HG02938 (cell line): ENCODE results near the gene STXBP6.

Source experiments
- ATAC-seq: cut with Tn5 transposase; IDR thresholded peaks from one replicate; pipeline ENCODE4 v1.9.1; 2021; ENCODE audit warnings: mild to moderate bottlenecking, moderate library complexity; ENCODE audit not compliant: unreplicated experiment

Gene STXBP6

DNA sequence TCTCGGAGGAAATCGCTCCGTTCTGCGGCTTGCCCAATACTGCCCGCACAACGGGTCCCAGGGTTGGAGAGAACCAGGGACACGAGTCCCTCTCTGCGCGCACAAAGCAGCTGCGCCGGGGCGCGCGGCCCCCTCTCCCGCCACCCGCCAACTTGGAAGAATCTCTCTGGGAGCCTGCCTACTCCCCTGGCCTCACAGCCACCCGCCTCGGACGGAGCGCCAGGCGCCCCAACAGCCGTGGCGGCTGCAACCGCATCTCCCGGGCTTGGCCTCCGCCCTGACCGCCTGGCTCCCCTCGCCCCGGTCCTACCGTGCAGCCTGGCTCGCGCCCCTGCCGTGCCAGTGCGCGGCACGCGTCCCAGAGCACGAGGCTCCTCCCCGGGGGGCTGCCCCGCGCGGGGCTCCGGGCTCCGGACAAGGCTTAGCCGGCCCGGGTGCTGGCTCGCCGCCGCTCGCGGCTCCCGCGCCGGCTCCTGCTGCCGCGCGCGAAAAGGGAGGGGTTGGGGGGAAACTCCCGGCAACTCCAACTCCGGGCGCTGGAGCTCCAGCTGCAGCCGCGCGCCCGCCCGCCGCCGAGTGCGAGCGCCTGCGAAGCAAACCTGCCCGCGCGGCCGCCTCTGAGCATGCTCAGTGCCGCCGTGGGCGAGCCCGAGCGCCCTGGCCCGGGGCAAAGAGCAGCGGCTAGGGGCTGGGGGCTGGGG is at the start of gene STXBP6:
TSS of gene STXBP6 (minus strand) at position 580 of the 701 bp plus-strand sequence. CDS start 75,329 bp downstream, outside the sequence.
- ATAC-seq = peak; percentile 55

DNA sequence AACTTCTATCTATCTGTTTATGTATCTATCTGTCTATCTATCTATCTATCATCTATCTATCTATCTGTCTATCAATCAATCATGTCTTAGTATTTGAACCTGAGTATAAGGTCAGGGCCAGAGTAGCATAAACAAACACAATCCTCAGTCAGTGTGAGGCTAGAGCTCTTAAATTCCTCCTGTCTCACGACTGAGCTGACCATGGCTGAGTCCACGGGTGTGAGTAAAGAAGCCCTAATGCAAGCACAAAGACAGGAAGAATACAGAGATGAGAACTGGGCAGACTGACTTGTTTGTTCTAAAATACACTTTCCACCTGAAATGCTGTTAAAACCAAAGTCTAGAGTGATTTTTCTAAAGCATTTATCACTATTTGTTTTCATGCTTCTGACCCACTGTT is 47.2 kb upstream of the STXBP6 start:
- no peak for ATAC-seq

DNA sequence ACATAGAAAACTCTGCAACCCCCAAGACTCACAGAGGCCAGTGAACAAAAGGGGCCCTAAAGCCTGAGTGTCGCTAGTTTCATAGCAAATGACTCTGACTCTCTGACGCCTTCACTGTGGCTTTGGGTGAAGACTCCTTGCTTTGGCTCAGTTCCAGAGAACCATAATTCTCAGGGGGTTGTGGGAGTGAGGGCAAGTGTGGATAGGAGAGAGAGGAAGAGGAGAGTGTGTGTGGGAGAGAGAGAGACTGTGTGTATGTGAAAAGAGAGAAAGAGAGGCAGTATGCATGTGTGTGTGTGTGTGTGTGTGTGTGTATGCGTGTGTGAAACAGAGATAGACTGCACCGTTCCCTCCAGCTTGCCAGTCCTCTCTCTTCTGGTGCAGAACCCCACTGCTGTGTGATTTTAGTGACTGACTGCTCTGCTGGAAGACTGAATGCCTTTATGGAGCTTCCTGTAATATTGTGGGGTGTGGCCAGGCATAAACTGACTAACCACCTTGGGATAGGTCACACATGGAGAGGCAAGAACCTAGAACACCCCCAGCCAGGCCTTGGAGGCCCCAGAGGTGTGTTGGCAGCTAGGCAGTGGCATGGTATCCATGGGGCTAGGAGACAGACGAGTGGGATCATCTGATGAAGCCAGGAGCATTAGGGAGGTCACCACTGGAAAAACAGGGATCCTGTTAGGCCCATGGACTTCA is 45.9 kb upstream of the STXBP6 start:
- ATAC-seq = no peak

DNA sequence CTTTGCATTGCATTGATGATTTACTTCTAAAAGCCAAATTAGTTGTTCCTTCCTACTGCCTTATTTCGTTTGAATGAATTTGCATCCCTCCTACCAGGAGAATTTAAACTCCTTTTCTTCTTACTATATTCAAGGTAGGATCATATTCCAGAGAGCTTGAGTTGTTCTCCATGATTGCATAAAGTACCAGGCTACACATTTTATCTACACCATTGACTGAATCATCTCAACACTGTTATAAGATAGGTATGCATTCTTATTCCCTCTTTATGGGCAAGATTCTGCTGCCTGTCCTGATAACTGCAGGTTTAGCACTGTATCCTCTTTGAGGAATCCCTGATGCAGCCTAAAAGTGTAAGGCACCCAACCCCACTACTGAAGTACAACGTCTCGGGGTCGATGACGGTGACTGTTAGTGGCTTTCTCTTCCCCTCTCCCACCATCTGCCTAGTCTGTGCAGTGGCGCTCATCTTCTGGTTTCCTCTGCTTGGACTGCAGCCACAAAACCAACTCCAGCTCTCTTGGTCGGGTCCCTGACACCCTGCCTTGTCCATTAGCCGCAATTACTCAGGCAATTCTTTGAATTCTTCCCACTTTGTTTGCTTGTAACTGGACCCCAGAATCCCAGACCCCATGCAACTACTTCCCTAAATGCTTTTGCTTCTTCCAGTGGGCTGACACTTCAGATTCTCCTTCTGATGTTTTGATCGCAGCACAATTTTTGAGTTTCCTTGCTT is 44.4 kb upstream of the STXBP6 start:
- ATAC-seq = no peak

DNA sequence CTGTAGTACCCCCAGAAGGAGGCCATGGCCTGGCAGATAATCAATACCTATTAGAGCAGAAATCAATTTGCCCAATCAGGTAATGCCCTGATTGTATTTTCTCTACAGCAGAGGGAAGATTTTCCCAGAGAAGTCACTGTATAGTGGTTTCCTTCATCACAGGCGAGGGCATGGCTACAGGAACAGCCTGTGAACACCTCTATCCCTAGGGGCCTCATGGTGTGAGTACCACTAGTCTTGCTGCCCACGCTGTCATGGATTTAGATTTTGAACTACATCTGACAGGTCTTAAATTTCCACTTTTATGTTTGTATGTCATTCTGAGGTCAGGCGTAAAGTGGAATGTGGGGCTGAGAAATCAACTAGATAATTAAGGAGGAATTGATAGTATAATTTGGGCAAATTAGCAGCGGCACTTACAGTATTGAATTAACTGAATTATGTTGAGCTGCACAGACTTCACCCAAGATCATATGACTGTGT is 42.4 kb upstream of the STXBP6 start:
- no peak for ATAC-seq

DNA sequence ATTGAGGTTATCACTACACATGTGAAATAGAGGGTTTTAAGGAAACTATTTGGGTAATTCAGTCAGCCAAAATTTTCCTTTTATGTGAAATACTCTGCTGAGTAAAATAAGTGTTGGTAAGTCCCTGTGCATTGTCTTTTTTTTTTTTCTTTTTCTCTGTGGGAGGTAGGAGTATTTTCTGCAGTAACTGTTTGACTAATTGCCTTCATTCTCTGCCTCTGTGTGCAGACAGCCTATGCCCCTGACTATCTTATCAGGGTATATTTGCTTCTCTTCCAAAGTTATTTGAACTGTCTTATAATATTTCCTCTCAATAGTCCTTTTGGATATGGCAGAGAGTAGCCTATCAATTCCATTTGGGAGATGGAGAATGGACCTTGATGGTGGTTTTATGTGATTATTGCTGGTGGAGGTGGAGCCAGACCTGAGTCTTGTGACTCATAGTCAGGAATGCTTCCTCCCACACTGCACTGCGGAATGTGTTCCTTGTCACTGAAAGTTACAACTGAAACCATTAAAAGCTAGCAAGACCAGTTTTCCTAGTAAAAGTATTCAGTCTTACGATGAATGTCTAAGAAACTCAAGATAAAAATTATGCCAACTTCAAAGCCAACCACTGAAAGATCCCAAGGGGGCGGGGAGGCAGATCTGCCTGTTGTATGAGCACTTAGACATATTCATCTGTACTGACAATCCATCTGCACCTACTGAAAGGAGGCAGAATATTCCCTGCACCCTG is 40.9 kb upstream of the STXBP6 start:
- ATAC-seq = no peak

DNA sequence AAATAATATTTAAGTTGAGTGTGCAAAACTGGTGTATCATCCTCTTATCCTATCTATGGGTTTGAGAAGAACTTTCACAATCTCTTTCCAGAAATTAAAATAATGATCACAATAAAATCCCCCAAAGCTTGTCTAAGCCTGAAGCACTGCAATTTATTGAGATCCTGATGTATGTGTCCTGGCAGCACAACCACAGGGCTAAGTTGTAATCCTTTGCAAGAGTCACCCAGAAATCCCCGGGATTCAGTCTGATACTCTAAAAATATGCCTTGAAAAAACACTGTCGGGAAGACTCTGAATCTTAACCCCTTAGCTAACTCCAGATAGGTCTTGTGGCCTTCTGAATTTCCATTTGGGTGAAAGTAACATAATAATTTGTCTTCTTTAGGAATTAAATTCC is 40.3 kb upstream of the STXBP6 start:
- ATAC-seq = no peak

DNA sequence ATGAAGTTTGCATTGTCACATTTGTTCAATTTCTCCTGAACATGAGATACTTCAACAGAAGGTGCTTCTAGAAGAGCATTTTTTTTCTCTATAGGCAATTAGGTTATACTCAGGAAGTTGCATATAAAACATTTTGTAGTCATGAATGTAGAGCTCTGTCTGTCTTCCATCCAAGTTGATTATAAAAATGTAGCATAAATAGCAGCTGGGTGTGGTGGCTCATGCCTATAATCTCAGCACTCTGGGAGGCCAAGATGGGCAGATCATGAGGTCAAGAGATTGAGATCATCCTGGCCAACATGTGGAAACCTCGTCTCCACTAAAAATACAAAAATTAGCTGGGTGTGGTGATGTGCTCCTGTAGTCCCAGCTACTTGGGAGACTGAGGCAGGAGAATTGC is 39.5 kb upstream of the STXBP6 start:
- no peak for ATAC-seq

DNA sequence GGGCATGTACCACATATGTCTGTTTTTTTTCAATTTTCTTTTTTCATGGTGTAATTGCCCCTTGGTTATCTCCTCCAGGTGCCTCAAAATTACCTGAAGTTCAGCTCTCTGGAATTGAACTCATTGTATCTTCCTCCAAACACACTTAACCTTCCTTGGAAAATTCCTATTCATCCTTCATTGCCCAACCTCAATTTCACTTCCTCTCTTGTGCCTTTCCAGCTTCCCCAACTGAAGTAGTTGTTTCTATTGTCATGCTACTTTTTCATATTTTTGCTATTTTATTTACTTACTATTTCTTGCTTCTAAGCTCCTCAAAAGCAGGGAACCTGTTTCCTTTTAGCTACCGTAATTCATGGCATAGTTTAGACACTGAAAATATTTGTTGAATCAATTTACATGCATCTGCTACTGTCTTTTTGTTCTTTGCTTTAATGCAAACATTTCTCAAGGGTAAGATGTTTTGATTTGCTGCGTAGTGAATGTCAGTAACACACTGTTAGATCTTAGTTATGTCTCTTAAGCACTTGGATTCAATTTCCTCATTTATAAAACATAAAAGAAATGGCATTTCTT is 37.0 kb upstream of the STXBP6 start:
- ATAC-seq = no peak

DNA sequence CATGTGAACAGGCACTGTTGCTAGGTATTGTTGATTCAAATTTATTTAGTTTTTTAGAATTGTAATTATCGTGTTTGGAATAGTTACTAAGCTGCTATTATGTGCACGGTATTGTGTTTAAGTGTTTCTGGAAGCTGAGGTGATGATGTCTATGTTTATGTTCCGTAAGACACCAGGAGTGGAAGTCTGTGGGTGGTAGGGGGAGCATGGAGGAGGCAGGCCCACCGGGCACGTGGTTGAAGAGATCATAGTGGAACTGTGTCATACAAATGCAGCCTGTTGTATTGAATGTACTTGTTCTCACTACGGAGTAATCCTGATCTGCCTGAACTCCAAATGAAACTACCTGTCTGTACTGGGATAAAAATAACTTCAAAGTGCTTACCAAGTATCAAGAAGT is 36.1 kb upstream of the STXBP6 start:
- no peak for ATAC-seq

DNA sequence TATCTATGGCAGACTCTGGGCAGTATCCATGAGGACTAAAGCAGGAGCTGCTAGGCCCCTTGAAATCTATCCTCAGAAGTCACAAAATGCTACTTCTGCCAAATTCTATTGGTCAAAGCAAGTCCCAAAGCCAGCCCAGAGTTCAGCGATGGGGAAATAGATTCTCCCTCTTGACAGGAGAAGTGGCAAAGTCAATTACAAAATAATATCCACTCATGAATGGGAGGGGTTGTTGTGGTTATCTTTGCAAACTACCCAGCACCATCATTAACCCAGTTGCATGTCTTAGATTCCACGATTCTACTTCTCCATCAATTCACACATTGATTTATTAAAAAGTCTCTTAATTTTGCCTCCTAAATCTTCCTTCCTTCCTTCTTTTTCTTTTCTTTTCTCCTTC is 30.7 kb upstream of the STXBP6 start:
- no peak for ATAC-seq

DNA sequence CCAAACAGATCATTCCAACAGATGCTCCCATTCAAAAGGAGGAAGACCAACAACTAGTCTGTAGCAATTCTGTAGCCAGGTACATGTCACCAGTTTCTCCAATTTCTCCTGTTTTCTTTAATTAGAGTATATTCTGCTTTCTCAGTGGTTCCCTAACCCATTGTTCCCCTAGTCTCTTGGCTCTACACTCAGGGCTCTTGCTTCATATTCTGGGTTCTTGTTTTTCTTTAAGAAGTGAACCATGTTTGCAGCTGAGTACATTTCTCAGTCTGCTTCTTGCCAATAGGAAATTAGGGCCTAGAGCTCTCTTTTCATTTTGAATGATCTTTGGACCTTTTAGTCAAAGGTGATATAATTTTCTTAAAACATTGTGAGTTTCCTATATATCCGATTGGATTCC is 29.4 kb upstream of the STXBP6 start:
- no peak for ATAC-seq

DNA sequence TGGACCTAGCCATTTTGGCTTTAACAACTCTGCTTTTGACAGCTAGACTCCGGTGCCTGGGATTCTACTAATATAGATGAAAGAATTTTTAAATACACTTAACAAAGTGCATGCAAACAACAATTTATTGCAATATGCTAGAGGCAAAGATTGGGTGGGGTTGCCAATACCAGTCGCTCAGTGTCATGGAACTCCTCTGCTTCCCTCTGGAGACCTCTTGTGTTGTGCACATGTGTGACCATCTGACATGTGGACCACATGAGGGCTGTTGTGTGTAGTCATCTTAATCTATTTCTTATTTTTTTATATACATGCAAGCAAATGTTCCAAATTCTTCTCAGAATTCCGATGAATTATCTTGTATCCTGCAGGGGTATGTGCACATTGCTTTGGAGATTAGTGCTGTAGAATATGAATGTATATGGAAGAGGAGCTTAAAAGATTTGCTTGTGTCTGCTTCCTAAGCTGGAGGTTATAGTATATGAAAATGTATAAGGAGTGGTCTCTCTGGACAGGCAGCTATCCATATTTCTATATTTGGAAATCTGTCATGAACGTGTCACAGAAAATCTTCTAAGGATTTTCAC is 24.2 kb upstream of the STXBP6 start:
- no peak for ATAC-seq

DNA sequence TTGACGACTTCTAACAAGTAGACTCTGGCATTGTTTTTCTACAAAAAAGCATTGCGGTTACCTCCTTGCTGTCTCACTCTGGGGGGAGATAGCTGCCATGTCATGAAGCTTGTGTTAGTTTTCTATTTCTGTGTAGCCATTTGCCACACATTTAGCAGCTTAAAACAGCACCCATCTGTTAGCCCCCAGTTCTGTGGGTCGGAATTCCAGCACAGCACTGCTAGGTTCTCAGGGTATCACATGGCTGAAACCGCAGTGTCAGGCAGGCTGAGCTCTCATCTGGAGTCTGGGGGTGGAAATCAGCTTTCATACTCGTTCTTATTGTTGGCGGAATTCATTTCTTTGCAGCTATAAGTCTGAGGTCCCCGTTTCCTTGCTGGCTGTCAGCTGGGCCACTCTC is 19.9 kb upstream of the STXBP6 start:
- ATAC-seq = no peak

DNA sequence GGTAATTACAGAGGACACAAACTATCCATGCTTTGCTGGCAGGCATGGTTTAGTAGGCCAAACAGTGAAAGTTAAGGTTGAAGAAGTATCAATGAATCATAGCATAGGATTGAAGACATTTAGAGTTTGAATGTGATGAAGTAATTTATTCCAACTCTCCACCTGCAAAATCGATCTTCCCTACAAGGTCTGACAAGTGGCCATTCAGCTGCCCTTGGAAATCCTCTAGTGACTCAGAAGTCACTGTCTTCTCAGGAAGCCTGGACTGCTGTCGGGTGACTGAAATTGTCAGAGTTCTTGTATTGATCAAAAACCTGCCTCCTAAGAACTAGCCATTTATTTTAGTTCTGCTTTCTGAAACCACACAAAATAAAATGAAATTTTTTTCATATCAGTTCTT is 17.7 kb upstream of the STXBP6 start:
- ATAC-seq = no peak

DNA sequence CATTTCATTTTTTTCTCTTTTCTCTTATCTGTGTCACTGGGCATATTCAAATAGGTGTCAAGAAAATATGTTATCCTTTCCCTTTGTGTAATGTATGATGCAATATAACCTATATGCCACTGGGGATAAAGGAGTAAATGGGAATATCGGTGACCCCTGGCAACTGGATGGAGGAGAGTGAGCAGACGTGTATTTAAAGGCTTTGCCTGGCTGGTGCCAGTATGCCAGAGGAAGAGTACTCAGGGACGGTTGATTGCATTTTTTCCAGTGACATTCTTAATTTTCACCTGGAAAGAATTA is 12.0 kb upstream of the STXBP6 start:
- no peak for ATAC-seq

DNA sequence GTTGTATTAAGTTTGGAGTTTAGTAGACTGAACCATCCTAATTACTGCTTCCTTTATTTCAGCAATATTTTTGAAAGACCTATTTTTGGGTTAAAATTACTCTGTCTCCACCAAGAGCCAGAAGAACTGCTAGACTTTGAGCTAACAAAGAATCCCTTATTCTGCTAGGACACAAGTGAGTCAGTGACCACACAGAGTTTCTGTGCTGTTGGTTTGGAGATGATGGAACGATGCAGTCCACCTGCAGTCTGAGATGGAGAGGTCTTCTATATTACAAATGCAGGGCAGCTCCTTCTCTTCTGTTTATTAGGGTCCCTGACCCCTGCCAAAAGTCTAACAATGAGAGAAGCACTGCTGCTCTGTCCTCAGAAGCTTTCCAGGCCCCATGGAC is 6.7 kb upstream of the STXBP6 start:
- no peak for ATAC-seq

DNA sequence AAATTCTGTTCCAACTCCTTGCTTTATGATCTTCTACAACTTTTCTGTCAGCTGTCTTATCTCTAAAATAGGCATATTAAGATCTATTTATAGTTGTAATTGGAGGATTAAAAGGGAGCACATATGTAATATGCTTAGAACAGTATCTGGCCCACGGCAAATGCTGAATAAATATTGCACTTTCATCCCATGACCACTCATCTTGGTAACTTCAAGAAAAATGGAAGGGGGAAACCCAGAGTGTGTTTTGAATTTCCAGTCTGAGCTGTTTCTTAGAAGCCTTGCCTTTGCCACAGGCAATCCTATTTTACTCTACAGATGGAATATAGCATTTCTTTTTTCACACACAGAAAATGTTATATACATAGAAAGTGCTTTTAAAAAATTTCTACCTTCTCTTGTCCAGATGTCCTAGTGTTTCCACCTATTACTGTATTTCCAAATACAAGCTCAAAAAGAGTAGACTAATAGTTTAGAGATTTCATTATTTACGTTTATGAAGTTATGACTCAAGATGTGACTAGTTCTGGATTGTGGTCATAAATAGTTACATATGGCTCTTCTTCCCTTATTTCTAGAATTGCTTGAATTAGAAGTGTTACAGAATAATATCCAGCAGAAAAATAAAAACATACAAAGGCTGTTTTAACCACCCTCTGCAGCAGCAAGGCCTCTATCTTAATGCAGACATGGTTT is 6.2 kb upstream of the STXBP6 start:
- ATAC-seq = no peak

DNA sequence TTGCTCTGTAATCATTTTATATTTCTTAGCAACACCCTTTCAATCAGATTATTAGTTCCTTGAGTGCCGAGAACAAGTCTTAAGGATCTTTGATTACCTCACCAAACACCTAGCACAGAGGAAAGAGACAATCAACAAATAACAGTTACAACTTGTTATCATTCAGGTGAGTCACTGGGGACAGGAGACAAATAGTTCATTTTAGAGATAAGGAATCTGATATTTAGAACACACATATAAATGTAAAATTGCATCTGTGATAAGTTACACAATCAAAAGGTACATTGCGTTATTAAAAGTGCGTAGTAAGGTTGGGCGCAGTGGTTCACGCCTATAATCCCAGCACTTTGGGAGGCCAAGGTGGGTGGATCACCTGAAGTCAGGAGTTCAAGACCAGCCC is 5.1 kb upstream of the STXBP6 start:
- ATAC-seq = no peak

DNA sequence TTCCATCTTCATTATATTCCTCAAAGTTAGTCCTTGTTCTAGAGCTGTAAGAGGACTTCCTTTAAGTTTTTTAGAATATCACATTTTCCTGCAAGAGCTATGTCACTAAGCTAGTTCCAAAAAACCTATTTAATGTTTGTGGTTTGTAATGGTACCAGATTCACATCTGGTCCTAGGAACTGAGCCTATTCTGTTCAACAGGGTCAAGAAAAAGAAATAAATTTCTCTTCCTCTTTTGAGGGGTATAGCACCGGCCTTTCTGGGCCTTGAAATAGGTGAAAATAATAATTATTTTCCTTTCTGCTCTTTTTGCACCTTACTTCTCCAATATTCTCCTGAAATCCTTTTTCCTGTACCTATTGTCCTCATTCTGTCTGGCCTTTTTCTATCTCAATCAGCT is 3.6 kb upstream of the STXBP6 start:
- ATAC-seq = no peak
